ENCODE measurements around the gene LPAR3. TPM values are rescaled to one million over a fixed set of nuclear protein-coding genes. Genes with fewer than 3 reads are reported as not detected.

Gene LPAR3
- total RNA-seq, 4 donors from 2014 or later, result 13.0 to 19.0 (median 14.5) TPM

- H3K4me3 ChIP-seq (ENCODE audit: low read depth, poor library complexity, severe bottlenecking), result no peak overlapping the region
- intact Hi-C loops (cut with DNase I; ENCODE audit: low total_unique reads), result no loop called here
- TF ChIP-seq POLR2A (IDR thresholded peaks at IDR 0.05) (no peak), CTCF (IDR thresholded peaks at IDR 0.05) (no peak)
- DNase-seq (ENCODE audit: low spot score in 2 of 2), result no peak
Measured at GRCh38 chr1:84823511-84823910, 69.5 kb downstream of the LPAR3 start.

GRCh38 chr1:84810343-84810742, 82.7 kb downstream of the LPAR3 start:
- 83 to 86% methylated on average over 9 of the region's 9 CpGs for WGBS, 2 donors
- no peak for DNase-seq (ENCODE audit: low spot score in 2 of 2)
- intact Hi-C loops (cut with DNase I; ENCODE audit: low total_unique reads), result no loop called here
- TF ChIP-seq POLR2A (IDR thresholded peaks at IDR 0.05), result no peak
- no peak for TF ChIP-seq CTCF (IDR thresholded peaks at IDR 0.05)
- no peak overlapping the region for H3K4me3 ChIP-seq (ENCODE audit: low read depth, poor library complexity, severe bottlenecking)

GRCh38 chr1:84809023-84809422, 84.0 kb downstream of the LPAR3 start:
- 96 to 98% methylated on average over 3 of the region's 3 CpGs for WGBS, 2 donors
- no peak for TF ChIP-seq CTCF (IDR thresholded peaks at IDR 0.05)
- no peak for TF ChIP-seq POLR2A (IDR thresholded peaks at IDR 0.05)
- intact Hi-C loops (cut with DNase I; ENCODE audit: low total_unique reads), result no loop called here

GRCh38 chr1:84803604-84804003, 89.4 kb downstream of the LPAR3 start:
- H3K4me3 ChIP-seq (ENCODE audit: low read depth, poor library complexity, severe bottlenecking), result no peak overlapping the region
- intact Hi-C loops (cut with DNase I; ENCODE audit: low total_unique reads), result no loop called here
- no peak for TF ChIP-seq POLR2A (IDR thresholded peaks at IDR 0.05)
- TF ChIP-seq CTCF (IDR thresholded peaks at IDR 0.05), result no peak
- DNase-seq (ENCODE audit: low spot score in 2 of 2), result no peak
- 79 to 91% methylated on average over 1 of the region's 1 CpG for WGBS, 2 donors

More at GRCh38 chr1:84809023-84809422, 84.0 kb downstream of the LPAR3 start:
- no peak for DNase-seq (ENCODE audit: low spot score in 2 of 2)
- H3K4me3 ChIP-seq (ENCODE audit: low read depth, poor library complexity, severe bottlenecking), result no peak overlapping the region

GRCh38 chr1:84802567-84803232, 90.3 kb downstream of the LPAR3 start:
- WGBS, 2 donors, result 91 to 96% methylated on average over 1 of the region's 1 CpG
- intact Hi-C loops (cut with DNase I; ENCODE audit: low total_unique reads), result no loop called here
- no peak for TF ChIP-seq POLR2A (IDR thresholded peaks at IDR 0.05)
- no peak for TF ChIP-seq CTCF (IDR thresholded peaks at IDR 0.05)
- no peak for DNase-seq (ENCODE audit: low spot score in 2 of 2)
- no peak overlapping the region for H3K4me3 ChIP-seq (ENCODE audit: low read depth, poor library complexity, severe bottlenecking)
